Erythroblast (primary cell): Measurements from ENCODE around the gene BMAL2.

Experiments used
- GATA1 ChIP-seq: IDR thresholded peaks from 2 replicates; pipeline ENCODE4 v1.6.1; 2011; ENCODE audit warnings: low read depth, mild to moderate bottlenecking, control low read depth, low read length, moderate library complexity
- POLR2A ChIP-seq: IDR thresholded peaks from 2 replicates; pipeline ENCODE4 v1.6.1; 2011; ENCODE audit warnings: mild to moderate bottlenecking, low read length

- TF ChIP-seq GATA1: no peak
- TF ChIP-seq POLR2A: no peak
These were observed 23.2 kb upstream of the BMAL2 start for GRCh38 chr12:27309293-27309994.
